Astrocyte of the spinal cord (primary cell): ENCODE data around the gene MILR1.
"Not testable (repeated sequence)": the region's sequence is repeated elsewhere in the genome, so short reads cannot be mapped to it uniquely, and the experiment has no call there.

Experiments
- DNase-seq: peaks from one replicate; pipeline ENCODE4 v3.0.0; 2011; ENCODE audit warnings: low read depth, low spot score
- H3K4me3 ChIP-seq: 2 replicates; pipeline ENCODE4 v1.5.1; 2011; ENCODE audit warnings: low read depth, mild to moderate bottlenecking, low read length, moderate library complexity
- CTCF ChIP-seq: IDR thresholded peaks from 2 replicates; pipeline ENCODE4 v1.5.1; 2012; ENCODE audit warnings: low read depth, mild to moderate bottlenecking, low read length, inconsistent platforms
- in situ Hi-C: cut with HindIII; loops from 2 replicates; pipeline ENCODE4 v1.10.0; 2017; ENCODE audit warnings: low sequenced_read_pairs

Gene MILR1

DNA sequence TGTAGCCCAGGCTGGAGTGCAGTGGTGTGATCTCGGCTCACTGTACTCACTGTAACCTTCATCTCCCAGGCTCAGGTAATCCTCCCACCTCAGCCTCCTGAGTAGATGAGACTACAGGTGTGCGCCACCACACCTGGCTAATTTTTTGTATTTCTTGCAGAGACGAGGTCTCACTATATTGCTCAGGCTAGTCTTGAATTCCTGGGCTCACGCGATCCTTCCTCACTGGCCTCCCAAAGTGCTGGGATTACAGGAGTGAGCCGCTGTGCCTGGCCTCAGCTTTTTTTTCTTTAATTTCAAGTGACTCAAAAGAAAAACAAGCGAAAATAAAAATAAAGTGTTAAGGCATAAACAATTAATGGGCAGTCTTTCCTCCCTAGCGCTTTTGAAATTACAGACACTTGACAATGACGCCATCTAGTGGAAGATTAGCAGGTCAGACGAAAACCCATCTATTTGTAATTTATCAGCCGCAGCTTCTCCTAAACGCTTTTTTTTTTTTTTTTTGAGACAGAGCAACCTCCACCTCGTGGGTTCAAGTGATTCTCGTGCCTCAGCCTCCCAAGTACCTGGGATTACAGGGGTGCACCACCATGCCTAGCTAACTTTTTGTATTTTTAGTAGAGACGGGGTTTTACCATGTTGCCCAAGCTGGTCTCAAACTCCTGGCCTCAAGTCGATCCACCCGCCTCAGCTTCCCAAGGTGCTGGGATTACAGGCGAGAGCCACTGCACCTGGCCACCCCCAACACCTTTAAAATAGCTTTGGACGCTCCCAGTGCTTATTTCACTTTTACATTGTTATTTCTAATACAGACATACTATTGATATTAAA is 30.2 kb upstream of the MILR1 start:
- peak; percentile 61 for DNase-seq
- in situ Hi-C loops = no loop called here
- TF ChIP-seq CTCF = peak; percentile 62
- no peak overlapping the region for H3K4me3 ChIP-seq

GRCh38 chr17:64420143-64420670 is 28.7 kb upstream of the MILR1 start:
- TF ChIP-seq CTCF = peak; percentile 73
- peak; percentile 72 for DNase-seq
- H3K4me3 ChIP-seq = no peak overlapping the region
- in situ Hi-C loops = no loop called here

GRCh38 chr17:64422121-64422520 is 26.8 kb upstream of the MILR1 start:
- DNase-seq, in situ Hi-C loops, H3K4me3 ChIP-seq: not testable (repeated sequence)

GRCh38 chr17:64423881-64424280 is 25.0 kb upstream of the MILR1 start:
- in situ Hi-C loops = no loop called here
- no peak for TF ChIP-seq CTCF
- no peak overlapping the region for H3K4me3 ChIP-seq
- DNase-seq = peak; percentile 11

DNA sequence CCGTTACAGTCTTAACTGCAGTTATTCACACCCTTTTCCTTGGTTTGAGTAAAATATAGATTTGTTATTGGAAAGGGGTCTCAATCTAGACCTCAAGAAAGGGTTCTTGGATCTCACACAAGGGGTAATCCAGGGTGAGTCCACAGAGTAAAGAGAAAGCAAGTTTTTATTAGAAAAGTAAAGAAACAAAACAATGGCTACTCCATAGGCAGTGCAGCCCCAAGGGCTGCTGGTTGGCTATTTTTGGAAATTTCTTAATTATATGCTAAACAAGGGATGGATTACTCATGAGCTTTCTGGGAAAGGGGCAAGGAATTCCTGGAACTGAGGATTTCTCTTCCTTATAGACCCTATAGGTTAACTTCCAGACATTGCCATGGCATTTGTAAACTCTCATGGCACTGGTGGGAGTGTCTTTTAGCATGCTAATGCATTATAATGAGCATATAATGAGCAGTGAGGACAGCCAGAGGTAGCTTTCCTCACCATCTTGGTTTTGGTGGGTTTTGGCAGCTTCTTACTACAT is 24.5 kb upstream of the MILR1 start:
- DNase-seq = peak; percentile 5
- TF ChIP-seq CTCF = no peak
- no peak overlapping the region for H3K4me3 ChIP-seq
- in situ Hi-C loops = no loop called here

DNA sequence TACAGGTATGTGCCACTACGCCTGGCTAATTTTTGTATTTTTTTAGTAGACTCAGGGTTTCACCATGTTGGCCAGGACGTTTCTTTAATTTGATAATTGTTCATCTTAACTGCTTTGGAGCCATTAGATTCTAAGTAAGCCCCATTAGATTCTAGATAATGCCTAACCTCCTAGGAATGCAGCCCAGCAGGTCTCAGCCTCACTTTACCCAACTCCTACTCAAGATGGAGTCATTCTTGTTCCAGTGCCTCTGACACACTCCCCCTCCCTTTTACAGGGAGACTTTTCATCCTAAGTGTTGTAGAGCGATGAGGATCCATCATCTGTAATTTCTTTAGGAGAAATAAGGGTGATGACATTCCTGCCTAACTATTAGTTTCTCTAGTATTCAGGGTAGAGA is 23.7 kb upstream of the MILR1 start:
- in situ Hi-C loops = no loop called here
- no peak for DNase-seq
- TF ChIP-seq CTCF = no peak

GRCh38 chr17:64426596-64426995 is 22.3 kb upstream of the MILR1 start:
- in situ Hi-C loops = no loop called here
- no peak overlapping the region for H3K4me3 ChIP-seq
- DNase-seq = no peak
- TF ChIP-seq CTCF = no peak

More for the DNA sequence above, 23.7 kb upstream of the MILR1 start:
- H3K4me3 ChIP-seq = no peak overlapping the region
